GM19238 (cell line): Measurements from ENCODE around the gene ARHGAP32.
"Not testable (repeated sequence)": the region's sequence is repeated elsewhere in the genome, so short reads cannot be mapped to it uniquely, and the experiment has no call there.

Experiments used
- DNase-seq: peaks from one replicate; pipeline ENCODE4 v3.0.0; 2011; ENCODE audit warnings: low spot score; ENCODE audit not compliant: insufficient read length

Gene ARHGAP32

DNA sequence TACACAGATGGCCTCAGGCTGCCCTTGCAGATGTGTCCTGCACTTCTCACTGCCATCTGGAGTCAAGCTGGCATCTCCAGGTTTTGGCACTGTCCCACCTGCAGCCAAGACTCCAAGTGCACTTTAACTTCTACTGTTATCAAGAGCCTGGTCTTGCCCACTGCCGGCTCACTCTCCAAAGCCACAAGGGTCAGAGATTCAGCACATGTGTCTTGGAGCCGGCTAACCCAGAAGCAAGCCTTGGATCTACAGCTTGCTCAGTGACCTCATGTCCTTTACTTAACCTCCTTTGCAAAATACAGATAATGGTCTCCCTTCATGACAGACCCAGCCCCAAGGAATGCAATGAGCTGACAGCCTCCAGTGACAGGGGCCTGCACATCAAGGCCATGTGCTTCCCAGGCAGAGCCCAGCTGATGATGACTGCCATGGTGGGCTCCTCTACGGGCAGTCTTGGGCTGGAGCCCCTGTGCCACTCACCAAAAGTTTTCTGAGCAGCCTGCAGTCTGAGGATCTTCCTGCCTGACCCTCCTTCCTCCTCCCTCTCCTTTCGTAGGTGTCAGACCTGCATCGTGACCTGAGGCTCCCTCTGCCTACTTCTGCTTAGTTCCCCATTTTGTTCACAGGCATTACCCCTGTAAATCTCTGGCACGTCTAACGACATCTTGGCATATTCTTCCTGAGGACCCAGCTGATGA, 258.5 kb downstream of the ARHGAP32 start:
- DNase-seq: no peak

DNA sequence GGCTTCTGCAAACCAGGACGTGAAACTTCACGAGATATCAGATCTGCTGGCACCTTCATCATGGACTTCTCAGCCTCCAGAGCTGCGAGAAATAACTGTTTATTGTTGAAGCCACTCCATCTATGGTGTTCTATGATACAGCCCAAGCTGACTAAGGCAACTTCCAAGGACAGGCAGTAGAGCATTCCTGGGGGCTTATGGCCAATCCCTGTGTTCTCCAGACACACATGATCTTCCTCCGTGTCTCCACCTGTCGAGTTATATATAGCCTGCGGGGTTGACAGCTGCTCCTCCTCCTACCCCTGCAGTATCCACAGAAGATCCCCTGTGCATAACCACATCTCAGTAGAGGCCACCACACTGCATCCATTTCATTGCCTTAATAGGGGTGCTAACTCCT, 260.5 kb downstream of the ARHGAP32 start:
- DNase-seq: no peak

DNA sequence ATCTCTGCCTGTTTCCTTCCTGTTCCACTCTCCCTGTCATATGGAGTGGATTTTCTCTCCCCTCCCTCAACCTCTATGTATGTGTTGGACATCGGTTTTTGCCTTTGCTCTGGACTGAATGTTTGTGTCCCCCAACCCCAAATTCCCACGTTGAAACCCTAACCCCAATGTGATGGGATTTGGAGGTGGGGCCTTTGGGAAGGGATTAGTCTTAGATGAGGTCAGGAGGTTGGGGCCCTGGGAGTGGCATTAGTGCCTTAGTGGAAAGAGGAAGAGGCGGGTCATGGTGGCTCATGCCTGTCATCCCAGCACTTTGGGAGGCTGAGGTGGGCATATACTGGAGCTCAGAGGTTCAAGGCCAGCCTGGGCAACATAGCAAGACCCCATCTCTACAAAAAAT, 261.1 kb downstream of the ARHGAP32 start:
- no peak for DNase-seq

DNA sequence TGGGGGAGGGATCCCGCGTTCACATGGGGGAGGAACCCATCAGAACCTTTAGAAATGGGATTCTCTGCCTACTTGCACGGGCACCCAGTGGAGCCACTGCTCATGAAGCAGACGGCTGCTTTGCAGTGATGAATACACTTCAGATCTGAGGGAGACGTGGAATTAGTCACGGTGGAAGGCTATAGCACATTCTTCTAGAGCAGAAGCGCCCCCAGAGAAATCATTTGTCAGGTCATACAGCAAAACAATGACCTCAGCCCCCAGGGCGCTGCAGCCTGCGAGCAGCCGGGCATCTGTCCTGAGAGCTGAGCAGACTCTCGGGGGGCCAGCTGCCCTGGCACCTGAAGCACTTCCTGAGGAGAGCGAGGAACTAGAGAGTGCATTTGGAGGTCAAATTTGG, 262.1 kb downstream of the ARHGAP32 start:
- DNase-seq: no peak

DNA sequence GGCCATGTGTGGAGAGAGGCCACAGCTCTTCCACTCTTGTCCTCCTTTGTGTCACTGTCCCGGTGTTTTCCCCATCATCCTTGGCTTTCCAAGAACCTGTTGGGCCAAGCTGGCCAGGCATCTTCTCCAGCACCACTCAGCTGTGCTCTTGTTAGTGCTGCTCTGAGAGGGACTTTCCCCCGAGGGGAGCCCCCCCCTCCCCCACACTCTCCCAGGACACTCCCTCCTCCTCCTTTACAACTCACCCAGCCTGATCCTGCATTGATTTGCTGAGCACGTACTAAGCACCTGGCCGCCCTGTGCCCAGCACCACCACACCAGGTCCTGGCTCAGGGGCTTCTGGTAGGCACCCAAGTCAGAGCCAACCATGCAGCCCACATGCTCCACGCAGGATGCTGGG, 262.7 kb downstream of the ARHGAP32 start:
- DNase-seq: no peak

DNA sequence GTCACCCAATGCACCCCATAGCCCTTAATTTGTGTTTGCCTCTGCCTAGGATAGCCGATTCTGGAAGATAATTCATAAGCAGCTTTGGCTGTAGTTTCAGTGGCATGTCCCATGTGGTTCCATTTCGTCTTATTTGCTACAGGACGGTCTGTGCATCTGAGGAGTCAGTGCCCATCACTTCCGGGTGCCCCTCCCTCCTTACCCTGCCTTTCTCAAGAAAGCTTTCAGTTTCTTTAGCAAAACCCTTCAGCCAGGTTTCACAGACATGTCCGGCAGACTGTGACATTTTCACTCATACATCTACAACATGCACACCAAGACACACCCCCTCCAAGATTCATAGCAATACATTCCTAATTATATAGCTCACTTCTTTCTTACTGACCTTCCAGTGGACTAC, 263.7 kb downstream of the ARHGAP32 start:
- peak; percentile 80 for DNase-seq

DNA sequence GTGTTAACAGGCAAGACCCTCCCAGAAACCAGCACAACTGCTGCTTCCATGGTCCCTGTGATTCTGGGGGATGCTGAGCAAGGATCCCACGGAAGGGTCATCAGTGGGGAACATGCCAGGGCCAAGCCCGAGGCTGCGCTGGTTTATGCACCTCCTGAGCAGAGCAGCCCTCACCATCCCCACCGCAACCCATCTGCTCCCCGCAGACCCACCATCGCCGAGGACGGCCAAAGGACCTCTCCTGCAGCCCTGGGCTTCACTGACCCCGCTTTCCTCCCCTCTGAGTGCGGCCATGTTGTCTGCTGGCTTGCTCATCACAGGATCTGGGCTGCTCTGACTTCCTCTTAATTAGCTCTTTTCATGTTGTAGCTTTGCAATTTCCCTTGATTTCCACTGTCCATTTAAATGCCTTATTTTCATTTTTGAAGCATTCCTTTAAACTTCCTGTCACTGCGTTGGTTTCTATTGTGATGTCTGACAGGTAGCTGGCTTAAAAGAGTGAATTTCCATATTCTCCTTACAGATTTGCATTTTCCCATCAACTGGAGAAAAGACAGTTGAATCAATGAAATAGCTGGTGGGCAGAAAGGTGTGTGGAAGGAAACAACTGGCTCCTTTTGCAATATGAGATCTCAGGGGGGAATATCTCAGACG, 264.3 kb downstream of the ARHGAP32 start:
- DNase-seq: no peak

DNA sequence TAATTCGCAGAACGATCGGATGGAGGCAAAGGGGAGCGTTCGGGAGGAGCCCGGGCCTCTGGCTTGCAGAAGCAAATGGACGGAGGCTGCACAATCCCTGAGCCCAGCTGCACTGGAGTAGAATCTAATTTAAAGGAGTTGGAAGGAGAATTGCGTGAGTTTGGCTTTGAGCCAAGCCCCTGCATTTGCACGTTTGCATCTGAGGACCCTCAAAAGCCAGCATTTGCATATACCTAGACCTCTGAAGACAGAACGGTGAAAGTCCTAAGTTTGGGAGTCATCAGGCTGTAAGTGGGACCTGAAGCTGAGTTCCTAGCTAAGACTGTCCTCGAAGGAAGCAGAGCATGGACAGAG, 265.0 kb downstream of the ARHGAP32 start:
- DNase-seq: no peak

DNA sequence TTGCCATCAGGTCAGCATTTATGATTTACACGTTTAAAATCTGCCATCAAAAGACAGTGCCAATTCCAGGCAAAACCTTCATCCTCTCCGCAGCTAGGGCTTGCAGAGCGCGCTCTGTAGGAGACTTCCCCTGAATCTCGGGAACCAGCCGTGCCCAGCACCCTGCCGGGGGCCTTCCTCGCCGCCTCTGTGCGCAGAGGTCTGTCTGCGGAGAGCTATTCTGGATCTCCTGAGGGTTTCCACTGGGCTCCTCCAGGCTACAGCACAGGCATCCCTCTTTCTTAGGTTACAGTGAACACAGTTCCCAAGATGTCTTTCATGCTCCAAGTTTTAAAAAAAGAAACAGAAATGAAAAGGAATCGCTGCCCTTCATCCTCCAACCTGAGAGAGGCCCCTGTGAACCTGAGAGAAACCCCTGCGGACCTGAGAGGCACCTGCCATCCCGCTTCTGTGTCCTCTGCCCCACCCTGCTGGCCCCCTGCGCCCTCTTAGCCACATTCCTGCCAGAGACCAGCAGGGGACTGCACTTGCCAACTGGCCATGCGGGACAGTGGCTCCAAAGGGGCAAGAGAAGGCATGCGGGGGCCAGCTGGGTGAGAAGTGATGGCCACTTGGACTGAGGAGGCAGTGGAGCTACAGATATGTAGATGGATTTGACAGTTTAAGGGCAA, 265.6 kb downstream of the ARHGAP32 start:
- no peak for DNase-seq

DNA sequence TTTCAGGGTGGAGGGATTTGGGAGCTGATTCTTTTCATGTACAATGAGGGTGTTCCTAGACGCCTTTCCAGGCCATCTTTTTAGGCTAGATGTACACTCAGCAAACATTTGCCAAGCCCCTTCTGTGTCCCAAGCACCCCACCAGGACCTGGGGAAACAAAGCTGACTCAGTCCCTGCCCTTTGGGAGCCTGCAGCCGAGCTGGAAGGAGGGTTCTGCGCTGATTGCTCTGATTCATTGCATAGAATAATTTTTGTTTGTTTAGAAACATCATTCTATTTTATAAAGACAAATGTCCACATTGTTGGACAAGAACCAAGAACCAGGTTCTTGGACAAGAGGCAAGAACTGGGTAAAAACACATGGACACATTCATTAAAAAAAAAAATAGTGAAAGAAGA, 266.1 kb downstream of the ARHGAP32 start:
- DNase-seq: no peak

DNA sequence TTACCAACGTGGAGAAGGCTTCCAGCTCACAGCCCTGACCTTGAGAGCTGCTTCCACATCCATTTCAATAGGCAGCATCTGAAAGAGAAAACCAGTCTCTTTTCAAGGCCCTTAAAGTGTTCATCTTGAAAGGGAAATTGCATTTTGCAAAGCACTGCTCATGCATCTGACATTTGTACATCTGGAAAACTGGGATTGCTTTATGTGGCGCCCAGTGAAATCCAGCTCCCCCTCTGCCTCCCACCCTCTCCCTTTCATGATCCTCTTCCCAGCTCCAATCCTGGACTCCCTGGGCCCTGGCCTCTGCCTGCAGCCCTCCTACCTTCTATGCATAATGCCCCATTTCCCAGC, 266.9 kb downstream of the ARHGAP32 start:
- no peak for DNase-seq

DNA sequence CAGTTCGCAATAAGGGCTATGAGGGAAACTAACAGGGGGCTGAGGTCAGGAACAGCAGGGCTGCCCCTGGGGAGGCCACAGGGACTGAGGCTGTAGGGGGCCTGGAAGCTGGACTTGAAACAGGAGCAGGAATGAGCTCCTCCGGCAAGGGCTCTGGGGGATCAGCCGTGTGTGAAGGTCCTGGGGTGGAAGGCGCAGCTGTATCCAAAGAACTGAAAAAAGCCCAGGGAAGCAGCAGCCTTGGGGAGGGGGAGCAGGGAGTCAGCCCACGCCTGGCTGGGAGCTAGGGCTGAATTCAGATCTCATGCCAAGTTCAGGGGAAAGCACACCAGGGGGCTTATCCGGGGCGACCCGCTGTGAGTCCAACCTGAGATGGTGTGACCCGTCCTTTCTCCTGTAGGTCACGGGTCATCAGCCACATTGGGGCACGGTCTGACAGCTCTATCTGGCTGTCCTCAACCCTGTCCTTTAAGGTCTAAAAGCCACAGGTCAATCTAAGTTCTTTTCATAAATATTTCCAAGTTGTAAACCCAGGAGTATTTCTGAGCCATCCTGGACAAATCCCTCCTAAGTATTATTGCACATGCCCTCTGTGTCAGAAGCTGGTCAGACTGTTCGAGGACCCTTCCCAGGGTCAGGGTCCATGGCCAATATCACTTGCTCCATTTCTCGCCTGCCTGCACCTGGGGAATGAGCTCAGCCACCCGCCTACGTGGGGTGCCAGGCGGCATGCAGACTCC, 267.4 kb downstream of the ARHGAP32 start:
- DNase-seq: no peak

DNA sequence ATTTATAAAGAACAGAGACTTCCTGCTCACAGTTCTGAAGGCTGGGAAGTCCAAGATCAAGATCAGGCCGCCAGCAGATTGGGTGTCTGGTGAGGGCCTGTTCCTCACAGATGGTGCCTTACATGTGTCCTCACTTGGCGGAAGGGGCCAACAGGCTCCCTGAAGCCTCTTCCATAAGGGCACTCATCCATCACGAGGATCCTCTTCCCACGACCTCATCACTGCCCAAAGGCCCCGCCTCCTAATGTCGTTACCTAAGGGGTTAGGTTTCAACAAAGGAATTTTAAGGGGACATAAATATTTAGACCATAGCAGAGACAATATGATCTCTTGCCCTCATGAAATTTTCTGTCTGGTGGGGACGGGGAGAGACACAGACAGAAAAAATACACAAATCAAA, 268.0 kb downstream of the ARHGAP32 start:
- DNase-seq: no peak

DNA sequence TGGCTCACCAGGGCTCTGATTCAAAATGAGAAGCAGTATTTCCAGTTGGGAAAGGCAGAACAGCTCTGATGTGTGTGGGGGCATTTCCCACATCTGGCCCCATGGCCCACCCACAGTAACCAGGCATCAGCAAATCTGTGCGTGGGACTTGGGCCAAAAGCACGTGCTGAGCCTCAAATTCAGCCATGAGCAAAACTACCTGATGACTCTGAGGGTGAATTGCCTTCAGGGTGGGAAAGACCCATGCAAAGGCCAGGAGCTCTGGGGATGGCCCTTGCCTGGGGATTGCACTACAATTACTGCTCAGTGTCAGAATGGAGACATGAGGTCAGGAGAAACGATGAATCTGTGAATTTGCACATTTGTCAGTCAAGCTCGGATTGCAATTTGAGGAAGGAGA, 270.3 kb downstream of the ARHGAP32 start:
- no peak for DNase-seq

DNA sequence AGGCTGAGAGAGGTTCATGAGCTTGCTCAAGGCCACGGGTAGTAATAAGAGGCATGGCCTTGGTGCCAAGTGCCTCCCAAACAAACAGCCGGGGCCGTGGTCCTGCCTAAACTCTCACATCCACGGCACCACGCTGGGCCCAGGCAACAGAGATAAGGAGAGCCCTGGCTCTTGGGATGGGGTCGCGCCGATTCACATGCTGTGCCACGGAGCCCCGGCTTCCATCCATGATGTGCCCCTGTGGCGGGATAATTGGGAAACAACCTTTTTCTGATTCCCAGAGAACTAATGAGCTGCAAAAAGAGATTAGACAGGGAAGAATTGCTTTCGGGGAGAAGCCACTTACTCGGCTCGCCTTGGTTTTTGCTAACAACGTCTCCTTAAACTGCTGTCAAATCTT, 271.5 kb downstream of the ARHGAP32 start:
- DNase-seq: no peak

DNA sequence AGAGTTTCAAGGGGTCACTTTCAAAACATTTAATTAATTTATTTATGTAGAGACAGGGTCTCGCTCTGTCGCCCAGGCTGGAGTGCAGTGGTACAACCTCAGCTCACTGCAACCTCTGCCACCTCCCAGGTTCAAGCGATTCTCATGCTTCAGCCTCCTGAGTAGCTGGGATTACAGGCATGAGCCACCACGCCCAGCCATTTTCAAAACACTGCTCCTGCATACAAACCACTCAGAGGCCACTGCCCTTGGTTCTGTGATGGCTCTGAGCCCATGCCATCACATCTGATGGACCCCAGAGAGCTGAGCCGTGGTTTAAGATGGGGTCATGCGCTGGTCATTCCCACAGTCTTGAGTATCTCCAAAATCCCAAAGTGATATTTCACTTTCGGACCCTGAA, 272.5 kb downstream of the ARHGAP32 start:
- not testable (repeated sequence) for DNase-seq

DNA sequence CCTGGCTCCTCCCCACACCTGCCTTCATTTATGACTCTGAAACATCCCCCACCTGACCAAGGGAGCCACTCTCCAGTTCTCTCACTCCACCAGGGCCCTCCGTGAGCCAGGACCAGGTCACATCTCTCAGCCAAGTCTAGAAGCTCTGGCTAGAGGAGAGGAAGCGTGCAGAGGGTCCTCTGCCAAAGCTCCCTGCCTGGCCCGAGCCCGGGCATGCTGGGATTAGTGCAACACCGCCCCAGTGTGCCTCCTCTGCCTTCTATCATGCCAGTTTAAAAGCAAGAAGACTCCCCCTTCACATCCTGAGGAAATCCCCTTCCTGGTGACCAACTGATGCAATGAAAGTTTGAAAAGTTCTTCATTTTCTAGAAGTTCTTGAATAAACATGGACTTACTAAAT, 272.9 kb downstream of the ARHGAP32 start:
- DNase-seq: no peak

DNA sequence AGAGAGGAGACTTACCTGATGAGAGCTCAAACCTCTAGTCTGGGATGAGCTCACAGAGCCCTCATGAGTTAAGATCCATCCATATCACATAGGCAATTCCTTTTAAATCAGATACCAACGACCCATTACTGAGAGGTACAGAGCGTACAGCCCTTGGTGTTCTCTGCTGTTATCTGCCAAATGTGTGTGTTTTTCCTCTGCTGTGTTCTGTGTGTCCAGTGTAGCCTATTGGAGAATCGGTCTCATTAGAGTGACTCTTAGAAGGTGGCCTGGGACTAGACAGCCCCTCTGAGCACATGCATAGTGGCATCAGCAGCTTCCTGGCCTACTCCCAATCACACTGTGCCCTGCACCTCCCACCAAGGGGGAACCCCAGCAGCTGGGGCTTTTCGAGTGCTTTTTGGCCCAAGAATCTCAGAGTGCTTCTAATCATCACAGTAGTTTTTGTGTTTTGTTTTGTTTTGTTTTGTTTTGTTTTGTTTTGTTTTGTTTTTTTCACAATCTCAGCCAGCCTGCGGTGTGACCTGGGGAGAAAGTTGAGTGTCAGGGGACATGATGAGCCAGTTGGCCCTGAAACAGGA, 274.9 kb downstream of the ARHGAP32 start:
- DNase-seq: no peak

DNA sequence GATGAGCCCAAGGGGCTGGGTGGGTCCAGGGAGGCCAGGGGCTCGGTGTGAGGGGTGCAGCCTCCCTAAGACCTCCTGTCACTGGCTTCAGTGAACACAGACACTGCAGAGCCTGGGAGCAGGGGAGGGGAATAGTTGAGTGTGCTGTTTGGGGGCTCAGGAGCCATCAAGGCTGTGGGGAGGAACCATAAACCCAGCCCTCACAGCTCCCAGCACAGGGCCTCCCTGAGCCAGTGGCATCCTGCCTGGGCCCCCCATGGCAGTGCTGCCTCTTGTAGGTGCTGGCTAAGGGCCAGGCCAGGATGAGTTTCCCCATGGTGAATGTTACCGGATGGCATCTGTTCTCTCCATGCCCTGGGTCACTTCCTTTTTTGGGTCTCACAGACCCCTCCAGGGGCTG, 275.4 kb downstream of the ARHGAP32 start:
- no peak for DNase-seq

DNA sequence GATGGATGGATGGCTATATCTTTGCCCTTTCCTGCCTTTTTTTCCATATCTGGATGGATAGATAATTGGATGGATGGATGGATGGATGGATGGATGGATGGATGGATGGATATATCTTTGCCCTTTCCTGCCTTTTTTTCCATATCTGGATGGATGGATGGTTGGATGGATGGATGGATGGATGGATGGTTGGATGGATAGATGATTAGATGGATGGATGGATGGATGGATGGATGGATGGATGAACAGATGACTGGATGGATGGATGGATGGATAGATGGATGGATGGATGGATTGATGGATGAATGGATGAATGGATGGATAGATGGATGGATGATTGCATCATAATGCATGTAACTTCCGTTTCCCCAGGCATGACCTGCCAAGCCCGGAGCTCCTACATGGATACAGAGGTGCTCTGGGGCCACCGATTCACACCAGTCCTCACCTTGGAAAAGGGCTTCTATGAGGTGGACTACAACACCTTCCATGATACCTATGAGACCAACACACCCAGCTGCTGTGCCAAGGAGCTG, 276.0 kb downstream of the ARHGAP32 start:
- DNase-seq: no peak

DNA sequence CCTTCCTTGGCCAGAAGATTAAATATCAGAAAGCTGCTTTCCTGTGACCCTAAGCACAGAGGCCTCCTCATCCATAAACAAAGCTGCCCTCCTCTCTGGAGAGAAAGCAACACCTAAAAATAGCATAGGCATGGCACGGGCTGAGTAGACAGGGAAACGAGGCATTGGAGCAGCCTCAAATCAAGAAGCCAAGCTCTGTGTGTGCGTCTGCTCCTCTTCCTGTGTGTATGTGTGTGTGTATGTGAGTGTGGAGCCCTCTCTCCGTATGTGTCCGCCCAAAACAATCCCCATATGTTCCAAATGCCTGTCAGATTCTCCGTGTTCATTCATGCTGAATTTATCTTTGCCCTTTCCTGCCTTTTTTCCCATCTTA, 277.0 kb downstream of the ARHGAP32 start:
- no peak for DNase-seq
